ENCODE data around the gene GSTT2.

Gene GSTT2

GRCh38 chr22:24008022-24008283, 28.0 kb downstream of the GSTT2 start:
- no peak overlapping the region for H3K4me3 ChIP-seq (replicated peaks; ENCODE audit: low read depth, low read length)
- DNase-seq (ENCODE audit: low read depth), result no peak
- TF ChIP-seq, protein P1, sequence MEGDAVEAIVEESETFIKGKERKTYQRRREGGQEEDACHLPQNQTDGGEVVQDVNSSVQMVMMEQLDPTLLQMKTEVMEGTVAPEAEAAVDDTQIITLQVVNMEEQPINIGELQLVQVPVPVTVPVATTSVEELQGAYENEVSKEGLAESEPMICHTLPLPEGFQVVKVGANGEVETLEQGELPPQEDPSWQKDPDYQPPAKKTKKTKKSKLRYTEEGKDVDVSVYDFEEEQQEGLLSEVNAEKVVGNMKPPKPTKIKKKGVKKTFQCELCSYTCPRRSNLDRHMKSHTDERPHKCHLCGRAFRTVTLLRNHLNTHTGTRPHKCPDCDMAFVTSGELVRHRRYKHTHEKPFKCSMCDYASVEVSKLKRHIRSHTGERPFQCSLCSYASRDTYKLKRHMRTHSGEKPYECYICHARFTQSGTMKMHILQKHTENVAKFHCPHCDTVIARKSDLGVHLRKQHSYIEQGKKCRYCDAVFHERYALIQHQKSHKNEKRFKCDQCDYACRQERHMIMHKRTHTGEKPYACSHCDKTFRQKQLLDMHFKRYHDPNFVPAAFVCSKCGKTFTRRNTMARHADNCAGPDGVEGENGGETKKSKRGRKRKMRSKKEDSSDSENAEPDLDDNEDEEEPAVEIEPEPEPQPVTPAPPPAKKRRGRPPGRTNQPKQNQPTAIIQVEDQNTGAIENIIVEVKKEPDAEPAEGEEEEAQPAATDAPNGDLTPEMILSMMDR (IDR thresholded peaks at IDR 0.05; ENCODE audit: low read length, missing control alignments), result no peak

- TF ChIP-seq, protein P1 (IDR thresholded peaks at IDR 0.05; ENCODE audit: low read length, missing control alignments), result no peak
- DNase-seq (ENCODE audit: low read depth), result no peak
- no peak overlapping the region for H3K4me3 ChIP-seq (replicated peaks; ENCODE audit: low read depth, low read length)
These were observed 28.7 kb downstream of the GSTT2 start for GRCh38 chr22:24008381-24009226.

DNA sequence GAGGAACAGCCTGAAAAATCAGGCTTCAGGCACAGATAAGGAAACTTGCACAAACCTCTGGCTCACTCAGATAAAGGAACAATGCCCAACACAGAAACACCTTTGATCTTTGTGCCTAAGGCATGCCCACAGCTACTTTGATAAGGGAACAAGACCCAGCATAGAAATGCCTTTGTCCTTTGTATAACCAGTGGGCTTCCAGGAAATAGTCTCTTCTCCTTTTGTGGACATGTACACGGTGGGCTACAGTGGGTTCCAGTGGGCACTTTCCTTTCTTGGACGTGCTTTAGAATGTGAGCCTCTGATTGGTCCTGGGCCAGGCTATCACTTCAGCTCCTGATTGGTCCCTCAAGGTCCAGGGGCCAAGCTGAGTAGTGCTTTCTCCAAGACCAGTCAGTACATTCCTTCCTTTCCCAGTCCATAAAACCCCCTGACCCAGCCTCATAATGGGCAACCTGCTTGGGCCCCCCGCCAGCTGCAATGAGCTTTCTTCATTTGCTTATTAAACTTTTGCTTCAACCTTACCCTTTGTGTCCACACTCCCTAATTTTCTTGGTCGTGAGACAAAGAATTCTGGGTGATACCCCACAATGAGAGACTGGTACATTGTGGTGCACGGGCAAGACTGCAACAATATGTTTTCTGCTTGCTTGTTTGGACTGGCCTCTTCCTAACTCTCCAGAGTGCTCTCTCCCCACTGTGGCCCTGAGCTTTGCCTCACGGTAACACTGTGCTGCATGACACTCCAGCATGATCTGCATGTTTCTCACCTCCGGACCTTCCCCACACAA, 29.5 kb downstream of the GSTT2 start:
- no peak for DNase-seq (ENCODE audit: low read depth)
- TF ChIP-seq, protein P1 (IDR thresholded peaks at IDR 0.05; ENCODE audit: low read length, missing control alignments), result no peak
- H3K4me3 ChIP-seq (replicated peaks; ENCODE audit: low read depth, low read length), result no peak overlapping the region

GRCh38 chr22:24010018-24010391, 30.1 kb downstream of the GSTT2 start:
- TF ChIP-seq, protein P1 (IDR thresholded peaks at IDR 0.05; ENCODE audit: low read length, missing control alignments), result no peak

DNA sequence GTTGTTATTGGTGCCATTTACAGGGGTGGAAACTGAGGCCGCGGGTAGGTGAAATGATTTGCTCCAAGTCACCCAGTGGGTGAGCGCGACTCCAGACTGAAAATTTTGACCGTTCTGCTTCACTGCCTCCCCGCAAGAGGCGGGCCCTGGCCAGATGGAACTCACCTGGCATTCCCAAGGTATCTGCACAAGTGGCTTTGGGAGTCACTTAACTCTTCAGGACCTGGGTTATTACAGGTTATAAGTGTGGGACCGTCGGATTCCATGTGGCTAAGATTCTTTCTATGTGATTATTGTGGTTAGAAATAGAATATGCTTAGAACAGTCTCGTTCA, 31.8 kb downstream of the GSTT2 start:
- no peak for DNase-seq (ENCODE audit: low read depth)
- TF ChIP-seq, protein P1 (IDR thresholded peaks at IDR 0.05; ENCODE audit: low read length, missing control alignments), result no peak
- peak overlapping the region; percentile 93 for H3K4me3 ChIP-seq (replicated peaks; ENCODE audit: low read depth, low read length)

More at GRCh38 chr22:24010018-24010391, 30.1 kb downstream of the GSTT2 start:
- no peak overlapping the region for H3K4me3 ChIP-seq (replicated peaks; ENCODE audit: low read depth, low read length)
- no peak for DNase-seq (ENCODE audit: low read depth)

GRCh38 chr22:24016156-24016555, 36.2 kb downstream of the GSTT2 start:
- TF ChIP-seq, protein P1 (IDR thresholded peaks at IDR 0.05; ENCODE audit: low read length, missing control alignments), result no peak
- DNase-seq (ENCODE audit: low read depth), result no peak
- H3K4me3 ChIP-seq (replicated peaks; ENCODE audit: low read depth, low read length), result no peak overlapping the region

Data from fibroblast of pulmonary artery (primary cell).